ENCODE measurements around the gene TMEM9. TPM values are rescaled to one million over a fixed set of nuclear protein-coding genes. Genes with fewer than 3 reads are reported as not detected.

Gene TMEM9
- total RNA-seq, 1 donor from 2014 or later: 62.3 TPM

DNA sequence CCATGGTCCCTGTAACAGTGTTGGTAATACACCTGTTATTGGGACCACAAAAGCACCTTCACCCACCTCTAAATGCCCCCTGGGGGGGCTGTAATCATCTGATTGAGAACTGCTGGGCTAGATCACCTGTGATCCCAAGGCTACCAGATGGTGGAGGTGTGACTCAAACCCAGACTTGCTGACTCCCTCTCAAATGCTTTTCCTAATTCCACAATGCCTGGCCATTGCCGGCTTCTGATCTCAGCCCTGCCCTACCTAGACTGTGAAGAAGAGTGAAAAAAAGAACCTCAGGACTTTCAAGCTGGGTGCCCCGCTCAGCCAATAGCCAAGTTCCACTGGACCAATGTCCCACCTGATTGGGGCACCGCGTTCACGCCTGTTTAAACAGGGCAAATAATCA is 9.6 kb downstream of the TMEM9 start:
- DNase-seq: no peak

GRCh38 chr1:201143726-201144635 is 10.3 kb downstream of the TMEM9 start:
- no peak for DNase-seq

DNA sequence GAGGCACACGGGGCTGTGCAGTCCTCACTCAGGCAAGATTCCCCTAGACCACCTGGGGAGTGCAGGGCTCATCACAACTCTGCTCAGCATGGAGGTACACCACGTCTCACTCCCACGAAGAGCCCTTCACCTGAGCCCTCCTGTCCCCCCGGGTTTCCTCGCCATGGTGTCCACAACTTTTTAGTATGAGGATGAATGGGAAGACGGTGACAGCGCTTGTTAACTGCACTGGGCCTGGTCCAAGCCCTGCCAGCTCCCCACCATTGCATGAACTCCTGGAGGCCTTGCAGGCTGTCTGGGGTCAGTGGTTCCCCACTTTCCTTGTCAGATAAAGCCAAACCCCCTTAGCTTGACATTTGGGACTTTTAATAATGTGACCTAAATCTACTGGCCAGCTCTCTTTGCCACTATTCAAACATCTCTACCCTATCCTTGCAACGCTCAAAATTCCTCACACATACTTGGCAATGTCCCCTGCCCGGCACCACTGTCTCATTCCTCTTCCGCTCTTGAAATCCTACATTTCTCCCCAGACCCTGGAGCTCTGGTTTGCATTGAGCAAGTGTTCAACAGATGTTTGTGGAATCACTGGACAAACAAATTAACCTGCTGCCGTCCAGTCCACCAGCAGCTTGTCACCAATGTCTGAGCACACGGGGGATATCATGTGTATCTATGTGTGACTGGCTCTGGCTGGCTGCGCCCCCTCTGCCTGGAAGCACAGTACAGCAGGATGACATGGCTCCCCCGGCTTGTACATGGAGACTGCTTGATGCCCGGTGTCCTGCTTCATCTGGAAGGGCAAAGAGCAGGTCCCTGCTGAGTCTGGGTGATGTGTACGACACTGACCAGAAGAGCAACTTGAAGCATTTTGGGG is 11.2 kb downstream of the TMEM9 start:
- no peak for DNase-seq

- DNase-seq: no peak
These were observed 12.0 kb downstream of the TMEM9 start for GRCh38 chr1:201142011-201142848.

GRCh38 chr1:201141418-201141817 is 12.9 kb downstream of the TMEM9 start:
- DNase-seq: no peak

- no peak for DNase-seq
These were observed 13.4 kb downstream of the TMEM9 start for GRCh38 chr1:201140941-201141260.

GRCh38 chr1:201140235-201140940 is 13.9 kb downstream of the TMEM9 start:
- no peak for DNase-seq

DNA sequence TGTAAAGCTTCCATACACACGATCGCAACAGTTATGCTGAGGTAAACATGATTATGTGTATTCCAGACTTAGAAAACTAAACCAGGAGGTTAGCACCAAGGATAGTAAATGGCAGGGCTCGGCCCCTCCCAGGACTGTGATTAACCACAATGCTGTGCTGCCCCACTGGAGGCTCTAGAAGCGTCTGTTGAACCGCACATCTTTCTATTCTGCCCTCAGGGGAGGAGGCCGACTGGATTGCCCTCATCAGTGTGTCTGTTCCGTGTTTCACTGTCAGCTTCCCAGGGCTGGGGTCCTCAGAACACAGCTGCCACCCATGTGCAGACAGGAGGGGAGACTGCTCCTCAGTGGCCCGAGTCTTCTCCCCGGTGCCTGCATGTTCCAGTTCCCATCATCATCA is 14.5 kb downstream of the TMEM9 start:
- no peak for DNase-seq

GRCh38 chr1:201139306-201139705 is 15.0 kb downstream of the TMEM9 start:
- no peak for DNase-seq

- DNase-seq: no peak
These were observed 15.9 kb downstream of the TMEM9 start for GRCh38 chr1:201138311-201138840.

GRCh38 chr1:201137579-201138310 is 16.5 kb downstream of the TMEM9 start:
- DNase-seq: peak; percentile 19

DNA sequence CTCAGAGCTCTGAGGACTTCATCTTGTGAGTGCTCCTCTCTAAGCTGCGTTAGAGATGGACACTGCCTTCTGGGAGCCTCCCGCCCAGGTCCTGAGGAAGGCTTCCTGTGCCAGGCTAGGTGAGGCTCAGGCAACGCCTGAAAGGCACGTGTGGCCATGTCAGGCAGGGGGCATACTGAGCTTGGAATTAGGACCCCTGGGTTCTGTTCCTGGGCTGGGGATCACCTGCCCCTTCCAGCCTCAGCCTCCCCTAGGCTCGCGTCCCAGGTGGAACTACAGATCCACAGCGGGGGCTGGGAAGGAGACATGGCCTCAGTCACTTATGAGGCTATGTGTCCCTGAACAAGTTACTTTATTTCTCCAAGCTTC is 17.3 kb downstream of the TMEM9 start:
- no peak for DNase-seq

DNA sequence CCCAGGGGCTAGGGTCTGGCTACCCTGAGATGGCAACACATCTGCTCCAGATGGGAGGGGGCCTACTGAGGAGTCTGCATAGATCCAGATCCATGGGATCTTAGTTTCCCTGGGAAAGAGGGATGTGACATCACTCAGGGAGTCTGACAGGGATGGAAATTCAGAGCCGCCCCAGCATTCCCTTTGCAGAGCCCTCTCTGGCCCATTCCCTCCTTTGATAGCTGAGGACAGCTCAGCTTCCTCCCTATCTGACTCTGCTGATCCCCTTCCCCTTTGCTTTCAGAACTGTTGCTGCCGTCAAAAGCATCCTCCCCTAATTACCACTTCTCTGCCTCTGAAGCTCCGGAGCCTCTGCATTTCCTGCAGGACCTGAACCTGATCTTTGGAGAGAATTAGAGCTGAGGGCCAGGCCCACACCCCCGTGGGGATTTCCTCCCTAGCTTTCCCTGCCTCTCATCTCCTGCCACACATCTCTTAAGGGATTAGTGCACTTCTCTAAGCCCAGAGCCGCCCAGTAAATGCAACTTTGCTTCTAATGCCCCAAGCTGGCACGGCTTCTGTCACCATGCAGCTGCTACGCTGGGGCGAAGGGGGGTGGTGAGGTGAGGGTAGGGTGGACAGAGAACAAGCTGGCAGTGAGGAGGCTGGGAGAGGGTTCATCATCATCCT is 17.8 kb downstream of the TMEM9 start:
- no peak for DNase-seq

GRCh38 chr1:201134405-201134804 is 19.9 kb downstream of the TMEM9 start:
- DNase-seq: no peak

GRCh38 chr1:201131398-201131797 is 22.9 kb downstream of the TMEM9 start:
- no peak for DNase-seq

DNA sequence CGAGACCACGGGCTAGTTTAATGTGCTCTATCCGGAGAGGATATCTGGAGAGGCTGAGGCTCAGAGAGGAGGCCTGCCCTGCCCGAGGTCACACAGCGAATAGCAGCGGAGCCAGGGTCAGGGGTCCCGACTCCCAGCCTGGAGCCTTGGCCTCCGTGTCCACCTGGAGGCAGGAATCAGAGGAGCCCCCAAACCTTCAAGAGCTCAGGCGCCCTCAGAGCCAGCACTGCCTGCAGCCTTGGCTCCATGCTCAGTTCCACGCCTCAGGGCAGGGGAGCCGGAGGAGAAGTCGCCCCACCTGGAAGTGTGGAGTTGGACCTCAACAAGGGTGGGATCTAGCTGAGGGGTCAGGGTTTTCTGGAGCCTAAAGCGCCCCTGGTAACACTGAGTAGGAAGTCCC is 25.3 kb downstream of the TMEM9 start:
- DNase-seq: no peak

GRCh38 chr1:201128476-201128875 is 25.8 kb downstream of the TMEM9 start:
- DNase-seq: no peak

GRCh38 chr1:201127755-201128455 is 26.4 kb downstream of the TMEM9 start:
- no peak for DNase-seq

- peak; percentile 39 for DNase-seq
These were observed 27.2 kb downstream of the TMEM9 start, which contains the start of gene ASCL5 for GRCh38 chr1:201126832-201127754. TSS of gene ASCL5 (minus strand) at chr1:201127184. CDS start at chr1:201115372, 11,812 bp downstream.

Measured in dermis blood vessel endothelial cell (primary cell).